ENCODE data around the gene RNF26.

RNF26 gene

GRCh38 chr11:119356349-119357031 is 22.2 kb downstream of the RNF26 start:
- peak; percentile 69 for DNase-seq

GRCh38 chr11:119357074-119357473 is 22.7 kb downstream of the RNF26 start:
- DNase-seq, result no peak

- no peak for DNase-seq
Observed at GRCh38 chr11:119359365-119360214, 25.3 kb downstream of the RNF26 start.

- no peak for DNase-seq
Observed at GRCh38 chr11:119361056-119361787, 26.9 kb downstream of the RNF26 start.

GRCh38 chr11:119361941-119362725 is 27.8 kb downstream of the RNF26 start:
- DNase-seq, result no peak

GRCh38 chr11:119362741-119363080 is 28.4 kb downstream of the RNF26 start:
- no peak for DNase-seq

- no peak for DNase-seq
Observed at GRCh38 chr11:119363081-119363850, 28.9 kb downstream of the RNF26 start.

- DNase-seq, result peak; percentile 49
Observed at GRCh38 chr11:119363851-119364590, 29.7 kb downstream of the RNF26 start.

- no peak for DNase-seq
Observed at GRCh38 chr11:119365071-119365591, 30.8 kb downstream of the RNF26 start.

- DNase-seq, result no peak
Observed at GRCh38 chr11:119366690-119367620, 32.6 kb downstream of the RNF26 start.

GRCh38 chr11:119367661-119368120 is 33.4 kb downstream of the RNF26 start:
- DNase-seq, result no peak

GRCh38 chr11:119368121-119369034 is 34.1 kb downstream of the RNF26 start:
- no peak for DNase-seq

- no peak for DNase-seq
Observed at GRCh38 chr11:119369132-119369925, 35.0 kb downstream of the RNF26 start.

- DNase-seq, result no peak
Observed at GRCh38 chr11:119370486-119371046, 36.2 kb downstream of the RNF26 start.

GRCh38 chr11:119371067-119371601 is 36.8 kb downstream of the RNF26 start:
- DNase-seq, result no peak

GRCh38 chr11:119371778-119372182 is 37.5 kb downstream of the RNF26 start:
- no peak for DNase-seq

Measured in CD4-positive, alpha-beta T cell treated with Interleukin-15 for 1 hour (primary cell).